Stimulated activated CD8-positive, alpha-beta memory T cell treated with anti-CD3 and anti-CD28 coated beads, Interleukin-7, amount 100 ng/mL, for 4 hours (primary cell): ENCODE measurements around the gene FZR1.
"Not testable (repeated sequence)": the region's sequence is repeated elsewhere in the genome, so short reads cannot be mapped to it uniquely, and the experiment has no call there.

ENCODE experiments used
- DNase-seq, 2 donors: peaks; one replicate each; pipeline ENCODE4 v3.0.0-alpha.2; 2020; ENCODE audit warnings: low read depth in 2 of 2

Gene FZR1

GRCh38 chr19:3529299-3529698 is 23.2 kb downstream of the FZR1 start:
- DNase-seq, result not testable (repeated sequence)

DNA sequence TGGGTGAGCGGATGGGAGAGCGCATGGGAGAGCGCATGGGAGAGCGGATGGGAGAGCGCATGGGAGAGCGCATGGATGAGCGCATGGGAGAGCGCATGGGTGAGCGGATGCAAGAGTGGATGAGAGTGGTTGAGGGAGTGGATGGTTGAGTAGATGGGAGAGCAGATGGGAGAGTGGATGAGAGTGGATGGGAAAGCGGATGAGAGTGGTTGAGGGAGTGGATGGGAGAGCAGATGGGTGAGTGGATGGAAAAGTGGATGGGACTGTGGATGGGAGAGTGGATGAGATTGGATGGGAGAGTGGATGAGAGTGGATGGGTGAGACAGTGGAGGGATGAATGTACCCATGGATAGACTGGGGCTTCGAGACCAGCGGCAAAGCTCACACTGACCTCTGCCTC is 24.3 kb downstream of the FZR1 start:
- DNase-seq, result no peak

GRCh38 chr19:3531716-3532115 is 25.6 kb downstream of the FZR1 start:
- DNase-seq, result no peak

DNA sequence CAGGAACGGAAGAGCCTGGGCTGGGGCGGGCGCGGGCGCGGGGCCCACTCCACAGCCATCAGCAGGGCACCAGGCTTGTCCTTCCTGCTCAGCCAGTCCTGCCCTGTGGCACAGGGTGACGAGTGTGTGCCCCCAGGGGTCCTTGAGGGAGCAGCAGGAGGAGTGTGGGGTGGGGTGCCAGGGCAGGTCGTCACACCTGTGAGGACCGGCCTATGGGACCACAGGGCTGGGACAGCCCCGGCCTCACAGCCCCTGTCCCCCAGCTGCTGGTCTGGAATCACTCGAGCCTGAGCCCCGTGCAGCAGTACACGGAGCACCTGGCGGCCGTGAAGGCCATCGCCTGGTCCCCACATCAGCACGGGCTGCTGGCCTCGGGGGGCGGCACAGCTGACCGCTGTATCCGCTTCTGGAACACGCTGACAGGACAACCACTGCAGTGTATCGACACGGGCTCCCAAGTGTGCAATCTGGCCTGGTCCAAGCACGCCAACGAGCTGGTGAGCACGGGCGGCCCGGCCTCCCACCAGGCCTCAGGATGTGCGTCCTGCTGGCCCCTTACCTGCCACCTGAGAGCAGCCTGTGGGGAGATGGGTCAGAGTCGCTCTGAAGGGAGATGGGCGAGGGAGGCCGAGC is 26.2 kb downstream of the FZR1 start:
- DNase-seq, result no peak

GRCh38 chr19:3533033-3533432 is 26.9 kb downstream of the FZR1 start:
- DNase-seq, result no peak

DNA sequence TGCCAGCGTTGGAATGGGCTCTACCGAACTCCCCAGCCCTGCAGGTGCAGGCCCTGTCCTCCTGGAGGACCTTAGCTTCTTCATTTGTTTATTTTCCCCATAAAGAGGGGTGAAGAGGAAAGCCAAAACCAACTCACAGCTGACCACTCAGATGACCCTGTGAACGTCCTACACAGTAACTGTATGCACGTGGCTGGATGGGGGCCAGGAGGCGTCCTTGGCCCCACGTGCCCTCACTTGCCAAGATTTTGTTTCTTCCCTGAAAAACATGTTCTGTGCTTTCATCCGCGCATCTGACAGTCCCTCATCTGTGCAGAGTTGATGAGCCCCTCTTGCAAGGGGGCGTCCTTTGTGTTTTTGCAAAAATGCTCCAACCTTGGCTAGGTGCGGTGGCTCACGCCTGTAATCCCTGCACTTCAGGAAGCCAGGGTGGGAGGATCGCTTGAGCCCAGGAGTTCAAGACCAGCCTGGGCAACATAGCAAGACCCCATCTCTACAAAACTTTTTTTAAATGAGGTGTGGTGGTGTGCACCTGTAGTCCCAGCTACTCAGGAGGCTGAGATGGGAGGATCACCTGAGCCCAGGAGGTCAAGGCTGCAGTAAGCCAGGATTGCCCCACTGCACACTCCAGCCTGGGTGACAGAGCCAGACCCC is 27.6 kb downstream of the FZR1 start:
- no peak for DNase-seq

DNA sequence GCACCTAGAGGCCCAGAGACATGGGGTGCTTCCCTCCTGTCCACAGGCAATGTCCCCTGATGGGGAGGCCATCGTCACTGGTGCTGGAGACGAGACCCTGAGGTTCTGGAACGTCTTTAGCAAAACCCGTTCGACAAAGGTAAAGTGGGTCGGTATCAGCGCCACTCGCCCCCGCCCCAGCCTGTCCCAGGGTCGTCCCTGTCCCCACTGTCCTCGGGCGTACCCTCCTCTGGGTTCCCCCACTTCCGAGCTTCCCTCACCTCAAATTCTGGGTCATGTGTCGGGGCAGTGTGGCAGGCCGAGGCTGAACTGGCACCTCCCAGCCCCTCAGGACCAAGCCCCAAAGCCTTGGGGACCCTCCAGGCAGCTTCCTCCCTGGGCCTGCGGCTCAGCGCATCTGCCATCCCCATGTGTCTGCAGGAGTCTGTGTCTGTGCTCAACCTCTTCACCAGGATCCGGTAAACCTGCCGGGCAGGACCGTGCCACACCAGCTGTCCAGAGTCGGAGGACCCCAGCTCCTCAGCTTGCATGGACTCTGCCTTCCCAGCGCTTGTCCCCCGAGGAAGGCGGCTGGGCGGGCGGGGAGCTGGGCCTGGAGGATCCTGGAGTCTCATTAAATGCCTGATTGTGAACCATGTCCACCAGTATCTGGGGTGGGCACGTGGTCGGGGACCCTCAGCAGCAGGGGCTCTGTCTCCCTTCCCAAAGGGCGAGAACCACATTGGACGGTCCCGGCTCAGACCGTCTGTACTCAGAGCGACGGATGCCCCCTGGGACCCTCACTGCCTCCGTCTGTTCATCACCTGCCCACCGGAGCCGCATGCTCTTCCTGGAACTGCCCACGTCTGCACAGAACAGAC is 28.5 kb downstream of the FZR1 start:
- no peak for DNase-seq

DNA sequence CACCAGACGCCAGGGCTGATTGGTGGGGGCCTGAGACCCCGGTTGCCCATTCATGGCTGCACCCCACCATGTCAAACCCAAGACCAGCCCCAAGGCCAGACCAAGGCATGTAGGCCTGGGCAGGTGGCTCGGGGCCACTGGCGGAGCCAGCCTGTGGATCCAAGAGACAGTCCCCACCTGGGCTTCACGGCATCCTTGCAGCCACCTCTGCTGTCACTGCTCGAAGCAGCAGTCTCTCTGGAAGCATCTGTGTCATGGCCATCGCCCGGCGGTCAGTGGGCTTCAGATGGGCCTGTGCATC is 29.1 kb downstream of the FZR1 start:
- DNase-seq, result no peak

DNA sequence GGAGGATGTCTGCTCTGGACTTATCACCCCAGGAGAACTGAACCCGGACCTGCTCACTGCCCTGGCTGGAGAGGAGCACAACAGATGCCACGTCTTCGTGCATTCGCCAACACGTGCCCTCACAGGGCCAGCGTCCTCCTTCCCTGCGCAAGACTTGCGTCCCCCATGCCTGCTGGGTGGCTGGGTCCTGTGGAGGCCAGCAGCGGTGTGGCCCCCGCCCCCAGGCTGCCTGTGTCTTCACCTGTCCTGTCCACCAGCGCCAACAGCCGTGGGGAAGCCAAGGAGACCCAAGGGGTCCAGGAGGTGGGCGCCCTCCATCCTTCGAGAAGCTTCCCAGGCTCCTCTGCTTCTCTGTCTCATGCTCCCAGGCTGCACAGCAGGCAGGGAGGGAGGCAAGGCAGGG is 29.5 kb downstream of the FZR1 start:
- no peak for DNase-seq

DNA sequence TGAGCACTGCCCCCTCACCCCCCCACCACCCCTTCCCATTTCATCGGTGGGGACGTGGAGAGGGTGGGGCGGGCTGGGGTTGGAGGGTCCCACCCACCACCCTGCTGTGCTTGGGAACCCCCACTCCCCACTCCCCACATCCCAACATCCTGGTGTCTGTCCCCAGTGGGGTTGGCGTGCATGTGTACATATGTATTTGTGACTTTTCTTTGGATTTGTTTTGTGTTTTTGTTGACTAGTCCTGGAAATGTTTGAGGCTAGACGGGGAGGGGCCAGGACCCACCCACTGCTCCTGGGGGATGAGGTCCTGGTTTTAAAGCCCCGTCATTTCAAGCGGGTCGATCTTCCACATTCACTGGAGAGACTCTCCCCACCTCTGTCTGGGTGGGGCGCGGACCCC is 29.9 kb downstream of the FZR1 start:
- DNase-seq, result no peak

DNA sequence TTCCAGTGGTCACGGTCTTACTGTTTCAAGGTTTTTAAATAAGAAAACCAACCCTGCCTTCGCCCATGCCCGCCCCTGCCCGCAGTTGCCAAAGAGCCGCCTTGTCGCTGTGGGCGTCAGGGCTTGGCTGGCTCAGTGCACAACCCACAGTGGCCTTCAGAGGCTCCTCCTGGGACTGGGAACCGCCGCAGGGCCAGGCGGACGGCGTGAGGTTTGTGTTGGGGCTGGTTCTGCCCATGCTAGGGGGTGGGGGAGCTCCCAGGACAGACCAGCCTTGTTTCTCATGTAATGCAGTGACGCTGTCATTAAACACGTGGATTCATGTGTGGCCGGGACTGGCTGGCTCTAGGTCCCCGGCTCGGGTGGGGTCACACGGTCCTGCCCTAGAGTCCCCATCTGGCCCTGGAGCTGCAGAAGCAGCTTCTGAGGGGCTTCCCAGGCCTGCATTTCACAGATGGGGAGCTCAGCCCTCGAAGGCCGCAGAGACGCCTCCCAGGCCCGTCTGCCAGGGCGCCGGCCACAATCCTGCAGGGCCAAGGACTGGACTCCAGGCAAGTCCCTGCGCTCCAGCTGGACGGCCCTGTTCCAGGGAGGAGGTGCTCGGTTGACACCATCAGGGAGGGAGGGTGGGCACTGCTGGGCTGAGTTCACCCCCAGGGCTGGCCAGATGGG is 30.5 kb downstream of the FZR1 start:
- DNase-seq, result no peak

- DNase-seq, result no peak
Measured at GRCh38 chr19:3537101-3537437, 31.0 kb downstream of the FZR1 start.

DNA sequence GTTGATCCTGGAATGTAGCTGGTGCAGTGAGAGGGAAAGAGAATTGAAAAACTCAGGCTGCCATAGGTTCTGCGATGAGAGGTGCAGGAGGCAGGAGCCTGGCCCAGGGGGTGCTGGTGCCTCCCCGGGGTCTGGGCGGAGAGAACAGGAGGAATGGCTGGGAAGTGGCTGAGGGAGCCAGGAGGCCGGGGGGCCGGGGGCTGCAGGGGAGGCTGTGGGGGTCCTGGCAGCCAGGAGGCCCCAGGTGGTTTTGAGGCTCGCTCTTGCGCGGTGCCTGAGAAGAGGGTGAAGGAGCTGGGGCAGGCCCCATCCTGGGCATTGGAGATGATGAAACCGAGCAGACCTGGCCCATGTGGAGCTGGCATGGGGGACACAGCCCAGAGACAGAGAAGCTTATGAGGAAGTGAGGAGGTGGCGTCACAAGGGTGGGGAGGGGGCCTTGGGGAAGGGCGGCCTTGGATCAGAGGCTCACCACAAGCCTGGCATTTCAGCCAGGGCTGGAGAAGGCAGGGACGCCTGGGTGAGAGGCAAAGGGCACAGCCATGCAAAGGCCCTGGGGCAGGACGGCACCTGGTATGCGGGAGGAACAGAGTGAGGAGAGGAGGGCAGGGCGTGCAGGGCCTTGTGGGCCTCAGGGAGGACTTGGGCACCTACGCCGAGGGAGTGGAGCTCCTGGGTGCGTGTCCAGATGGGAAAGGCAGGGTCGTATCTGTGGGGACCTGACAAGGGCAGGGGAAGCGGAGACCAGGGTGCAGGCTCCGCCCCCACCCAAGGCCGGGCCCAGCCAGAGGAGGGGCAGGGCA is 31.5 kb downstream of the FZR1 start:
- no peak for DNase-seq

- no peak for DNase-seq
Measured at GRCh38 chr19:3538258-3538929, 32.3 kb downstream of the FZR1 start.

- DNase-seq, result no peak
Measured at GRCh38 chr19:3538965-3539755, 33.0 kb downstream of the FZR1 start, which contains the start of gene TEKTIP1. Gene TEKTIP1, plus strand, starts transcription at chr19:3539174. Its CDS starts 4 bp downstream, at chr19:3539178.

GRCh38 chr19:3539756-3540118 is 33.6 kb downstream of the FZR1 start:
- DNase-seq, result no peak

DNA sequence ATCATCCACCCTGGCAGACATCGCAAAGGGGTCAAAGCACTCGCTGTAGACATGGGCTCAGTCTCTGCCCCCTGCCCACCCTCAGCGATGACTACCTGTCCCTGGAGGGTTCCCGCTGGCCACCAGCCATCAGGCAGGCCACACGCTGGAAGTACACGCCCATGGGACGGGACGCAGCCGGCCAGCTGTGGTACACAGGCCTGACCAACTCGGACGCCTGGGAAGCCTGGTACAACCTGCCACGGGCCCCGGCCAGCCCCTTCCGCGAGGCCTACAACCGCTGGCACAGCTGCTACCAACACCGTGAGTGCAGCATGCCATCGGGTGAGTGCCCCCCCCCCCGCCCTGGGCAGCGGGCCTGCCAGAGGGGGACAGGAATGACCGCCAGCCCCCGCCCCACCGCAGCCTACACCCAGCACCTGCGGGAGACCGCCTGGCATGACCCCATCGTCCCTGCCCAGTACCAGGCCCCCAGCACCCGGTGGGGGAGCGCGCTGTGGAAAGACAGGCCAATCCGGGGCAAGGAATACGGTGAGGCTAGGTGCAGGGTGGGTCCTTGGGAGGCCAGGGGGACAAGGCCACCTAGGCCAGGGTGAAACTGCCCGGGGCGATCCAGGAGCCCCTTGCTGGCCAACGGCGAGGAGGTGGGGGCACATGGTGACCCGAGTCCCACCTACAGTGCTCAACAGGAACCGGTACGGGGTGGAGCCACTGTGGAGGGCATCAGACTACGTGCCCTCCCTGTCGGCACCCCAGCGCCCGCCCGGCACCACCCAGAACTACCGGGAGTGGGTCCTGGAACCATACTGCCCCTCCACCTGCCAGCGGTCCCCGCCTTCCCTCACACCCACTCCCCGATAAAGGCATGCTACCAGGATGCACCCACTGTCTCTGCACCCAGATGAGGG is 37.3 kb downstream of the FZR1 start:
- no peak for DNase-seq

- DNase-seq, result no peak
Measured at GRCh38 chr19:3544058-3544376, 37.9 kb downstream of the FZR1 start.
